GM23338 (cell line): ENCODE results near the gene DAGLA. TPM values are rescaled to one million over a fixed set of nuclear protein-coding genes. Genes with fewer than 3 reads are reported as not detected.

Experiments used
- ATAC-seq: fragments of 200-7000 bp; cut with Tn5 transposase; 3 replicates; pipeline ENCODE4 v1.9.1; 2020
- DNase-seq: peaks from one replicate; pipeline ENCODE4 v3.0.0-alpha.2; 2015; ENCODE audit warnings: low spot score
- H2AFZ ChIP-seq: fragments of 200-600 bp; sonication (generic); 2 replicates; pipeline ENCODE4 v1.8.0; 2016; ENCODE audit warnings: antibody characterized with exemption, mild to moderate bottlenecking, moderate library complexity
- H3F3A ChIP-seq: fragments of 200-600 bp; sonication (generic); replicated peaks from 2 replicates; pipeline ENCODE4 v1.8.0; 2017; ENCODE audit warnings: antibody characterized with exemption, mixed run types, low read depth
- H3K27ac ChIP-seq: fragments of 200-600 bp; sonication (generic); 2 replicates; pipeline ENCODE4 v1.6.1; 2016; ENCODE audit warnings: low read depth
- H3K27me3 ChIP-seq: fragments of 200-600 bp; sonication (generic); 2 replicates; pipeline ENCODE4 v1.8.0; 2016; ENCODE audit warnings: mild to moderate bottlenecking, mixed run types, moderate library complexity; ENCODE audit not compliant: insufficient read depth
- H3K36me3 ChIP-seq: fragments of 200-600 bp; sonication (generic); 2 replicates; pipeline ENCODE4 v1.8.0; 2016; ENCODE audit warnings: mild to moderate bottlenecking; ENCODE audit not compliant: insufficient read depth
- H3K4me1 ChIP-seq: fragments of 200-600 bp; sonication (generic); 2 replicates; pipeline ENCODE4 v1.8.0; 2016; ENCODE audit warnings: mild to moderate bottlenecking, moderate library complexity; ENCODE audit not compliant: insufficient read depth
- H3K4me2 ChIP-seq: fragments of 200-600 bp; sonication (generic); 2 replicates; pipeline ENCODE4 v1.7.1; 2017; ENCODE audit warnings: mixed run types
- H3K4me3 ChIP-seq: fragments of 200-600 bp; sonication (generic); 2 replicates; pipeline ENCODE4 v1.6.1; 2016; ENCODE audit warnings: mixed run types
- H3K79me2 ChIP-seq: fragments of 200-600 bp; sonication (generic); replicated peaks from 2 replicates; pipeline ENCODE4 v1.8.0; 2017; ENCODE audit warnings: mild to moderate bottlenecking; ENCODE audit not compliant: insufficient read depth
- H3K9me2 ChIP-seq: fragments of 200-600 bp; sonication (generic); 2 replicates; pipeline ENCODE4 v1.8.0; 2017; ENCODE audit not compliant: insufficient read depth
- H4K20me1 ChIP-seq: fragments of 200-600 bp; sonication (generic); replicated peaks from 2 replicates; pipeline ENCODE4 v1.8.0; 2017; ENCODE audit warnings: mild to moderate bottlenecking; ENCODE audit not compliant: insufficient read depth
- H3K27ac Mint-ChIP-seq: 2 replicates; pipeline ENCODE4 v1.8.0; 2020; ENCODE audit warnings: inconsistent platforms, mild to moderate bottlenecking, moderate library complexity, mixed read lengths
- H3K27me3 Mint-ChIP-seq: 3 replicates; pipeline ENCODE4 v1.8.0; 2022; ENCODE audit warnings: low read depth, mild to moderate bottlenecking, moderate library complexity, mixed read lengths, inconsistent platforms; ENCODE audit not compliant: insufficient read depth, poor library complexity
- H3K36me3 Mint-ChIP-seq: 3 replicates; pipeline ENCODE4 v1.8.0; 2021; ENCODE audit warnings: low read depth, mild to moderate bottlenecking, inconsistent platforms, moderate library complexity, mixed read lengths
- H3K4me1 Mint-ChIP-seq: 3 replicates; pipeline ENCODE4 v1.8.0; 2020; ENCODE audit warnings: mild to moderate bottlenecking, inconsistent platforms, mixed read lengths
- H3K4me3 Mint-ChIP-seq: 3 replicates; pipeline ENCODE4 v1.8.0; 2021; ENCODE audit warnings: moderate library complexity, mild to moderate bottlenecking, inconsistent platforms, mixed read lengths
- H3K9me3 Mint-ChIP-seq: 3 replicates; pipeline ENCODE4 v1.8.0; 2020; ENCODE audit warnings: moderate library complexity, mild to moderate bottlenecking, inconsistent platforms, mixed read lengths
- CREB1 ChIP-seq: fragments of 250-450 bp; sonication (Bioruptor Pico); IDR thresholded peaks from 2 replicates; pipeline ENCODE4 v1.5.0; 2020; ENCODE audit warnings: low read depth, mild to moderate bottlenecking, moderate library complexity
- CTCF ChIP-seq, 2 experiments: fragments of 200-600 bp in 1 of 2; sonication (generic) in 1 of 2; conservative IDR thresholded peaks; 2 replicates each; pipeline versions ENCODE4 v1.5.1 to v1.6.1; 2016 to 2017; ENCODE audit warnings: antibody characterized with exemption in 2 of 2, low read depth in 2 of 2, mild to moderate bottlenecking in 2 of 2, moderate library complexity in 1 of 2
- ETS1 ChIP-seq: IDR thresholded peaks from 2 replicates; pipeline ENCODE4 v1.6.1; 2016; ENCODE audit warnings: antibody characterized with exemption
- EZH2 ChIP-seq: fragments of 200-600 bp; sonication (generic); IDR thresholded peaks from one replicate; pipeline ENCODE4 v1.8.0; 2017; ENCODE audit warnings: antibody characterized with exemption, mild to moderate bottlenecking, low read depth; ENCODE audit not compliant: unreplicated experiment
- EZH2phosphoT487 ChIP-seq: fragments of 200-600 bp; sonication (generic); IDR thresholded peaks from one replicate; pipeline ENCODE4 v1.8.1; 2018; ENCODE audit warnings: antibody characterized with exemption; ENCODE audit not compliant: unreplicated experiment
- JUNB ChIP-seq: IDR thresholded peaks from one replicate; pipeline ENCODE4 v1.6.1; 2016; ENCODE audit warnings: antibody characterized with exemption; ENCODE audit not compliant: unreplicated experiment
- NANOG ChIP-seq: IDR thresholded peaks from 2 replicates; pipeline ENCODE4 v1.6.1; 2016; ENCODE audit warnings: antibody characterized with exemption, borderline replicate concordance
- POLR2AphosphoS5 ChIP-seq: IDR thresholded peaks from 2 replicates; pipeline ENCODE4 v1.6.1; 2016; ENCODE audit warnings: antibody characterized with exemption, low read depth
- REST ChIP-seq: IDR thresholded peaks from one replicate; pipeline ENCODE4 v1.6.1; 2018; ENCODE audit warnings: antibody characterized with exemption; ENCODE audit not compliant: unreplicated experiment
- STAT1 ChIP-seq: IDR thresholded peaks from one replicate; pipeline ENCODE4 v1.6.1; 2016; ENCODE audit warnings: antibody characterized with exemption; ENCODE audit not compliant: unreplicated experiment
- ZNF114 ChIP-seq: fragments of 250-450 bp; sonication (Bioruptor Pico); IDR thresholded peaks from 2 replicates; pipeline ENCODE4 v1.5.0; 2020; ENCODE audit warnings: mild to moderate bottlenecking, moderate library complexity
- ZNF331 ChIP-seq: fragments of 250-450 bp; sonication (Bioruptor Pico); IDR thresholded peaks from 2 replicates; pipeline ENCODE4 v1.5.0; 2020; ENCODE audit warnings: low read depth, mild to moderate bottlenecking, moderate library complexity
- polyA plus RNA-seq: library from polyadenylated mRNA; unstranded; fragments of >200 nt; fragmentation: Nextera tagmentation; extraction: Ambion mirVana; gene quantifications from 2 replicates; pipeline ENCODE4 v1.2.1, GENCODE V29; 2016
- total RNA-seq: library from RNA; depleted of rRNA; stranded (reverse); fragments of >200 nt; shearing (Covaris generic); gene quantifications from 2 replicates; pipeline ENCODE4 v1.2.3, GENCODE V29; 2014

DAGLA gene
- total and polyA plus RNA-seq, 2 experiments from 2014 or later = 0.55 to 2.5 TPM

GRCh38 chr11:61760946-61761345 is 80.8 kb downstream of the DAGLA start (continued):
- no peak for TF ChIP-seq NANOG

- Histone ChIP-seq H3K36me3 (no peaks in the 10 kb centered on the region), H4K20me1 (no peaks in the 10 kb centered on the region), H3K79me2 (no peaks in the 10 kb centered on the region), H3K4me1 (peaks cover 19% of the 10 kb centered on the region; the same call in 1 of the 2 replicates), H3K27ac (no peak overlapping the region), H3K27me3 (no peaks in the 10 kb centered on the region), H3K4me2 (no peak overlapping the region), H3K4me3 (no peak overlapping the region), H2AFZ (no peak overlapping the region), H3F3A (no peaks in the 10 kb centered on the region), H3K9me2 (no peaks in the 10 kb centered on the region)
- DNase-seq = no peak
- H3K4me3 Mint-ChIP-seq = no peak overlapping the region
- no peak overlapping the region for H3K27ac Mint-ChIP-seq
- ATAC-seq = peak; percentile 6; the same call in 2 of the 3 replicates
- H3K36me3 Mint-ChIP-seq = no peaks in the 10 kb centered on the region
- no peaks in the 10 kb centered on the region; the same call in 2 of the 3 replicates for H3K9me3 Mint-ChIP-seq
- H3K27me3 Mint-ChIP-seq = peaks cover 15% of the 10 kb centered on the region
- H3K4me1 Mint-ChIP-seq = peaks cover 27% of the 10 kb centered on the region; the same call in 2 of the 3 replicates
- no peak for TF ChIP-seq ZNF331 (CRISPR knock-in tag)
- no peak for TF ChIP-seq STAT1
- no peak for TF ChIP-seq EZH2phosphoT487
- TF ChIP-seq JUNB = no peak
- no peak for TF ChIP-seq ETS1
- no peak for TF ChIP-seq ZNF114 (CRISPR knock-in tag)
- no peak for TF ChIP-seq POLR2AphosphoS5
- no peak for TF ChIP-seq CREB1 (CRISPR knock-in tag)
- no peak for TF ChIP-seq CTCF (conservative IDR thresholded peaks at IDR 0.05; ENCODE audit: low read depth in 2 of 2)
- no peak for TF ChIP-seq EZH2
- TF ChIP-seq REST = no peak
These were observed 81.4 kb downstream of the DAGLA start for GRCh38 chr11:61761440-61762222.
